Osteoblast (primary cell): ENCODE data around the gene HDAC9. TPM values are rescaled to one million over a fixed set of nuclear protein-coding genes. Genes with fewer than 3 reads are reported as not detected.

ENCODE experiments used
- DNase-seq: peaks from one replicate; pipeline ENCODE4 v3.0.0; 2011; ENCODE audit warnings: low spot score, mixed read lengths; ENCODE audit not compliant: insufficient read length; ENCODE audit errors: missing footprints
- H2AFZ ChIP-seq: 2 replicates; pipeline ENCODE4 v1.6.0; 2011; ENCODE audit warnings: mild to moderate bottlenecking, low read length
- H3K27ac ChIP-seq: 2 replicates; pipeline ENCODE4 v1.5.1; 2011; ENCODE audit warnings: mild to moderate bottlenecking, low read depth, low read length, moderate library complexity
- H3K27me3 ChIP-seq: 2 replicates; pipeline ENCODE4 v1.6.0; 2012; ENCODE audit warnings: mild to moderate bottlenecking, control low read depth, inconsistent platforms, low read length, moderate library complexity; ENCODE audit not compliant: insufficient read depth
- H3K36me3 ChIP-seq: 2 replicates; pipeline ENCODE4 v1.5.1; 2011; ENCODE audit warnings: mild to moderate bottlenecking, low read length, control low read depth, moderate library complexity; ENCODE audit not compliant: insufficient read depth
- H3K4me1 ChIP-seq: 2 replicates; pipeline ENCODE4 v1.5.1; 2011; ENCODE audit warnings: mild to moderate bottlenecking, low read length, control low read depth, moderate library complexity; ENCODE audit not compliant: insufficient read depth
- H3K4me2 ChIP-seq: 2 replicates; pipeline ENCODE4 v1.6.0; 2011; ENCODE audit warnings: mild to moderate bottlenecking, low read length; ENCODE audit not compliant: insufficient read depth
- H3K4me3 ChIP-seq: fragments of 200-600 bp; sonication (generic); 3 replicates; pipeline ENCODE4 v1.5.1; 2012; ENCODE audit warnings: mild to moderate bottlenecking, low read length, inconsistent platforms; ENCODE audit not compliant: insufficient read depth
- H3K79me2 ChIP-seq: 2 replicates; pipeline ENCODE4 v1.6.0; 2012; ENCODE audit warnings: mild to moderate bottlenecking, low read length, control low read depth, inconsistent platforms; ENCODE audit not compliant: insufficient read depth
- H3K9me3 ChIP-seq: 2 replicates; pipeline ENCODE4 v1.5.1; 2011; ENCODE audit warnings: low read depth, low read length, control low read depth
- H4K20me1 ChIP-seq: 2 replicates; pipeline ENCODE4 v1.6.0; 2012; ENCODE audit warnings: mild to moderate bottlenecking, low read length, control low read depth; ENCODE audit not compliant: insufficient read depth
- total RNA-seq: library from RNA; depleted of rRNA; stranded (reverse); fragments of >200 nt; gene quantifications from 2 replicates; pipeline ENCODE4 v1.2.3, GENCODE V29; 2012
- TF ChIP-seq, protein P1 (sequence below): IDR thresholded peaks from 2 replicates; pipeline ENCODE4 v1.5.1; 2011; ENCODE audit warnings: mild to moderate bottlenecking, low read depth, low read length, moderate library complexity; ENCODE audit errors: extremely low read depth

HDAC9 gene
- total RNA-seq, 1 donor = 21.7 TPM

DNA sequence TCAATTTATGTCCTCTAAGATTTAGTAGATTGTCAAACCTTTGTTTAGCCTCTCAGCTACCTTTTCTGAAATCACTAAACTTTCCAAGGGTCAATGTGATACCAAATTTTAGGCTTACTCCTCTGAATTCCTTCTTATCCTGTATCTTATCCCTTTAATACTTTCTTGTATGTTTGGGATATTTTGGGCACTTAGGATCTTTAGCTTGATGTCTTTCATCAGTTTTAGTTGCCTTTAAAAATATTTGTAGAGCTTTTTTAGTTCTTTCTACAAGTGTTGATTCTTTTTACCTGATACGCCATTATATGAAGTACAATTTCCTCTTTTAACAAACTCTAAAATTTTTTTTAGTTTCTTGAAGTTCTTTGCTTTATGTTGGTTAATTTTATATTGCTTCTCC lies 30.7 kb upstream of the HDAC9 start:
- no peak overlapping the region for H2AFZ ChIP-seq
- no peaks in the 10 kb centered on the region for H3K9me3 ChIP-seq
- H3K27ac ChIP-seq = no peak overlapping the region
- H3K79me2 ChIP-seq = no peaks in the 10 kb centered on the region
- H4K20me1 ChIP-seq = no peaks in the 10 kb centered on the region
- DNase-seq = no peak
- no peaks in the 10 kb centered on the region for H3K4me1 ChIP-seq
- H3K36me3 ChIP-seq = no peaks in the 10 kb centered on the region
- TF ChIP-seq, protein P1, sequence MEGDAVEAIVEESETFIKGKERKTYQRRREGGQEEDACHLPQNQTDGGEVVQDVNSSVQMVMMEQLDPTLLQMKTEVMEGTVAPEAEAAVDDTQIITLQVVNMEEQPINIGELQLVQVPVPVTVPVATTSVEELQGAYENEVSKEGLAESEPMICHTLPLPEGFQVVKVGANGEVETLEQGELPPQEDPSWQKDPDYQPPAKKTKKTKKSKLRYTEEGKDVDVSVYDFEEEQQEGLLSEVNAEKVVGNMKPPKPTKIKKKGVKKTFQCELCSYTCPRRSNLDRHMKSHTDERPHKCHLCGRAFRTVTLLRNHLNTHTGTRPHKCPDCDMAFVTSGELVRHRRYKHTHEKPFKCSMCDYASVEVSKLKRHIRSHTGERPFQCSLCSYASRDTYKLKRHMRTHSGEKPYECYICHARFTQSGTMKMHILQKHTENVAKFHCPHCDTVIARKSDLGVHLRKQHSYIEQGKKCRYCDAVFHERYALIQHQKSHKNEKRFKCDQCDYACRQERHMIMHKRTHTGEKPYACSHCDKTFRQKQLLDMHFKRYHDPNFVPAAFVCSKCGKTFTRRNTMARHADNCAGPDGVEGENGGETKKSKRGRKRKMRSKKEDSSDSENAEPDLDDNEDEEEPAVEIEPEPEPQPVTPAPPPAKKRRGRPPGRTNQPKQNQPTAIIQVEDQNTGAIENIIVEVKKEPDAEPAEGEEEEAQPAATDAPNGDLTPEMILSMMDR = no peak
- H3K4me2 ChIP-seq = no peak overlapping the region
- H3K27me3 ChIP-seq = no peaks in the 10 kb centered on the region
- no peak overlapping the region for H3K4me3 ChIP-seq

DNA sequence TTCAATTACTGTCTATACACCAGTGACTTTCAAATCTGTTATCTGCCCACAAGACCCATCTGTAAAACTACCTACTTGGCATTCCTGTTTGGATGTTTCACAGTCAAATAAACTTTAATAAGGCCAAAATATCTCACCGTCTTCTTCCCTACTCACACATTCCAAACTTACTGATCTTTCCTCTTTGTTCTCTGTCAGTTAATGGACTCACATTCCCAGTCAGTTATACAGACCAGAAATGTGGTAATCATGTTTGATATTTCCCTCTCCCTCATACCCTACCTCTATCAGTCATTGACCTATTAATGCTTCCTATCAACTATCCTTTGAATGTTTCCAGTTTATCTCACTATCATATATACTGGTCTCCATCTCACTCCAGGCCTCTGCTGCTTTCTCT lies 28.5 kb upstream of the HDAC9 start:
- no peak overlapping the region for H3K4me2 ChIP-seq
- no peaks in the 10 kb centered on the region for H3K79me2 ChIP-seq
- H3K9me3 ChIP-seq = no peaks in the 10 kb centered on the region
- no peaks in the 10 kb centered on the region for H4K20me1 ChIP-seq
- no peaks in the 10 kb centered on the region for H3K36me3 ChIP-seq
- H3K4me3 ChIP-seq = no peak overlapping the region
- no peak for DNase-seq
- H3K27ac ChIP-seq = no peak overlapping the region
- TF ChIP-seq, protein P1 = no peak
- no peaks in the 10 kb centered on the region for H3K27me3 ChIP-seq
- peak overlapping the region; percentile 38 for H2AFZ ChIP-seq
- H3K4me1 ChIP-seq = no peaks in the 10 kb centered on the region

DNA sequence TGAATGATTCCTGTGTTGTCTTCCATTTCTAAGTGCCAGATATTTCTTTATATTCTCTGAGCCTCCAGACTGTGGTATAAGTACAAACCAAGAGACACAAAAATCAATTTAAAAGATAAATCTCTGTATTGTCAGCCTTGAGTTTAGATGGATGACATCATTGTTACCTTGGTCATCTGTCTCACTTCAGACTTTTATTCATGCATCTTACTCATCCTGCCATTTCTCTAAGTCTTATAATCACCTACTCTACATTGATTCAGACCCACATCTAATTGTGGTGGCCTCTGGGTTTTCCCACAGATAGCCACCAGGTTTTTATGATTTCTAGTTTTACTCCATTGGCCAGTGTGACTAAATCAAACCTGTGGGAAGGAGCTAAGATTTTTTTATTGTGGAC lies 26.8 kb upstream of the HDAC9 start:
- no peak for DNase-seq
- TF ChIP-seq, protein P1 = no peak
- H3K27ac ChIP-seq = no peak overlapping the region
- H3K36me3 ChIP-seq = no peaks in the 10 kb centered on the region
- no peaks in the 10 kb centered on the region for H3K27me3 ChIP-seq
- no peak overlapping the region for H3K4me3 ChIP-seq
- no peak overlapping the region for H2AFZ ChIP-seq
- H3K4me1 ChIP-seq = no peaks in the 10 kb centered on the region
- H3K4me2 ChIP-seq = no peak overlapping the region
- no peaks in the 10 kb centered on the region for H4K20me1 ChIP-seq
- no peaks in the 10 kb centered on the region for H3K79me2 ChIP-seq
- no peaks in the 10 kb centered on the region for H3K9me3 ChIP-seq

DNA sequence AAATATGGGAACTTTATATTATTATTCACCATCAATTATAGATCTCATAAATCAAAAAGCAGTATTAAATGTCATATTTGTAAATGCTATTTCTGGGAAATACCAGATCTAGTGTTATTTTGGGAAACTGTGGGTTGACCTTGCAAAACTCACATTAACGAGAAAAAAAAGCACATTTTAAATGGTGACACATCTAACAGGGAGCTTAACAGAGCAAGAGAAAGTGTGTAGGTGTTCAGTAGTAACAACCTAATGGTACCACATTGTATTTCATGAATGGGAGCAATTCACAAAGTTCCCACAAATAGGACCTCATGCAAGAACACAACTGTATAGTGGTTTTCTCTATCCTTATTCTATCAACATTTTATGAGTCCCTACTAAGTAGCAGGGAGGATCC lies 26.2 kb upstream of the HDAC9 start:
- H3K4me2 ChIP-seq = no peak overlapping the region
- no peak overlapping the region for H2AFZ ChIP-seq
- no peak for DNase-seq

More for the DNA sequence above, 26.2 kb upstream of the HDAC9 start:
- TF ChIP-seq, protein P1 = no peak
- Histone ChIP-seq H3K9me3 (no peaks in the 10 kb centered on the region), H3K36me3 (no peaks in the 10 kb centered on the region), H3K27ac (no peak overlapping the region), H4K20me1 (no peaks in the 10 kb centered on the region), H3K27me3 (no peaks in the 10 kb centered on the region), H3K4me3 (no peak overlapping the region), H3K4me1 (no peaks in the 10 kb centered on the region), H3K79me2 (no peaks in the 10 kb centered on the region)
